CD14-positive monocyte (primary cell): ENCODE results near the gene PLA2G4B. TPM values are rescaled to one million over a fixed set of nuclear protein-coding genes. Genes with fewer than 3 reads are reported as not detected.

Experiments
- DNase-seq, 3 donors: peaks; one replicate each; pipeline ENCODE4 v3.0.0-alpha.2; 2011 to 2022
- H2AFZ ChIP-seq: 2 replicates; pipeline ENCODE4 v1.6.0; 2012; ENCODE audit warnings: mild to moderate bottlenecking, low read depth, low read length, inconsistent platforms; ENCODE audit not compliant: insufficient read depth, poor library complexity, severe bottlenecking
- H3K27ac ChIP-seq, 2 donors: 1 replicate in 1 of 2; 2 replicates in 1 of 2; pipeline ENCODE4 v1.5.1; 2012 to 2013; ENCODE audit warnings: low read length in 2 of 2, control low read depth in 1 of 2, inconsistent platforms in 1 of 2, low read depth in 1 of 2, mild to moderate bottlenecking in 1 of 2
- H3K27me3 ChIP-seq, 2 donors: one replicate each; pipeline versions ENCODE4 v1.6.0 to v1.6.1; 2011 to 2013; ENCODE audit warnings: low read length in 2 of 2; ENCODE audit not compliant: control insufficient read depth in 2 of 2, insufficient read depth in 2 of 2
- H3K36me3 ChIP-seq, 2 donors: replicated peaks in 1 of 2; 1 replicate in 1 of 2; 2 replicates in 1 of 2; pipeline versions ENCODE4 v1.5.1 to v1.6.1; 2012 to 2013; ENCODE audit warnings: low read length in 2 of 2, control low read depth in 1 of 2, inconsistent platforms in 1 of 2, mild to moderate bottlenecking in 1 of 2; ENCODE audit not compliant: insufficient read depth in 2 of 2, control insufficient read depth in 1 of 2
- H3K4me1 ChIP-seq, 2 donors: 1 replicate in 1 of 2; 2 replicates in 1 of 2; pipeline versions ENCODE4 v1.5.1 to v1.6.1; 2012 to 2013; ENCODE audit warnings: low read length in 2 of 2, control low read depth in 1 of 2, inconsistent platforms in 1 of 2, mild to moderate bottlenecking in 1 of 2, moderate library complexity in 1 of 2; ENCODE audit not compliant: insufficient read depth in 2 of 2, control insufficient read depth in 1 of 2
- H3K4me2 ChIP-seq: replicated peaks from 2 replicates; pipeline ENCODE3; 2012; ENCODE audit warnings: low read length, moderate library complexity, mild to moderate bottlenecking; ENCODE audit not compliant: poor library complexity, severe bottlenecking; ENCODE audit errors: extremely low read depth
- H3K4me3 ChIP-seq, 3 experiments: fragments of 200-600 bp in 1 of 3; sonication (generic) in 1 of 3; replicated peaks in 1 of 3; 1 replicate in 2 of 3; 2 replicates in 1 of 3; pipeline ENCODE4 v1.5.1; 2011 to 2013; ENCODE audit warnings: low read length in 3 of 3, mild to moderate bottlenecking in 3 of 3, control low read depth in 2 of 3, low read depth in 2 of 3, inconsistent platforms in 1 of 3, moderate library complexity in 1 of 3
- H3K79me2 ChIP-seq: 2 replicates; pipeline ENCODE4 v1.6.0; 2012; ENCODE audit warnings: mild to moderate bottlenecking, control low read depth, inconsistent platforms, low read length, moderate library complexity; ENCODE audit not compliant: insufficient read depth
- H3K9ac ChIP-seq: 2 replicates; pipeline ENCODE4 v1.6.0; 2017; ENCODE audit warnings: low read length, mild to moderate bottlenecking; ENCODE audit not compliant: insufficient read depth, poor library complexity, severe bottlenecking
- H3K9me3 ChIP-seq, 2 donors: replicated peaks in 1 of 2; 1 replicate in 1 of 2; 2 replicates in 1 of 2; pipeline versions ENCODE4 v1.5.1 to v1.6.1; 2012 to 2013; ENCODE audit warnings: low read length in 2 of 2, control low read depth in 1 of 2; ENCODE audit not compliant: control insufficient read depth in 1 of 2, insufficient read depth in 1 of 2
- H4K20me1 ChIP-seq: 2 replicates; pipeline ENCODE4 v1.6.0; 2012; ENCODE audit warnings: mild to moderate bottlenecking, low read length, control low read depth, moderate library complexity; ENCODE audit not compliant: insufficient read depth
- H3K27ac Mint-ChIP-seq, 7 donors: one replicate each; pipeline ENCODE4 v1.8.0; 2020; ENCODE audit warnings: mild to moderate bottlenecking in 7 of 7, mixed read lengths in 7 of 7, moderate library complexity in 6 of 7, inconsistent platforms in 2 of 7
- H3K27me3 Mint-ChIP-seq, 3 donors: one replicate each; pipeline ENCODE4 v1.8.0; 2021 to 2022; ENCODE audit warnings: low read depth in 3 of 3, mild to moderate bottlenecking in 3 of 3, mixed read lengths in 3 of 3, moderate library complexity in 3 of 3, inconsistent platforms in 1 of 3
- H3K36me3 Mint-ChIP-seq, 2 donors: one replicate each; pipeline ENCODE4 v1.8.0; 2020; ENCODE audit warnings: mixed read lengths in 2 of 2, inconsistent platforms in 1 of 2, mild to moderate bottlenecking in 1 of 2
- H3K4me1 Mint-ChIP-seq: one replicate; pipeline ENCODE4 v1.8.0; 2020; ENCODE audit warnings: mild to moderate bottlenecking, mixed read lengths
- H3K4me3 Mint-ChIP-seq, 2 donors: one replicate each; pipeline ENCODE4 v1.8.0; 2020; ENCODE audit warnings: mild to moderate bottlenecking in 2 of 2, mixed read lengths in 2 of 2, moderate library complexity in 1 of 2
- H3K9me3 Mint-ChIP-seq, 7 donors: one replicate each; pipeline ENCODE4 v1.8.0; 2020 to 2022; ENCODE audit warnings: mixed read lengths in 7 of 7, mild to moderate bottlenecking in 6 of 7, moderate library complexity in 6 of 7, inconsistent platforms in 2 of 7
- CTCF ChIP-seq: fragments of 200-600 bp; IDR thresholded peaks from one replicate; pipeline ENCODE4 v1.8.0; 2022; ENCODE audit warnings: antibody characterized with exemption, mild to moderate bottlenecking
- WGBS: methylation state at CpG from one replicate; pipeline ENCODE4 v1.1.5; 2013; ENCODE audit warnings: missing lambda C conversion rate; ENCODE audit not compliant: insufficient coverage; 5-methylcytosine and 5-hydroxymethylcytosine counted together
- intact Hi-C, 2 donors: fragments of 100-400 bp; cut with micrococcal nuclease; formaldehyde crosslinking; loops; one replicate each; pipeline versions ENCODE4 v1.15.0 to v1.15.1; 2023
- polyA plus RNA-seq, 3 donors: library from polyadenylated mRNA; depleted of rRNA in 1 of 3; unstranded in 2 of 3; stranded (reverse) in 1 of 3; fragments of 300-500 nt in 2 of 3; fragments of >200 nt in 1 of 3; fragmentation: Illumina TruSeq in 2 of 3; gene quantifications; 1 replicate in 2 of 3; 2 replicates in 1 of 3; pipeline ENCODE4 v1.2.3, GENCODE V29; 2012 to 2021

PLA2G4B gene
- polyA plus RNA-seq, 3 donors = 0.31 to 32.1 (median 1.6) TPM

- 100% methylated on average over 2 of the region's 18 CpGs for WGBS
- no peak for DNase-seq
Measured at GRCh38 chr15:41865490-41866055, 26.9 kb downstream of the PLA2G4B start.

GRCh38 chr15:41866263-41866703 is 27.6 kb downstream of the PLA2G4B start:
- Mint-ChIP-seq H3K27me3 (peaks cover 0 to 5% (median 3%) of the 10 kb centered on the region in 3 donors), H3K4me1 (no peaks in the 10 kb centered on the region), H3K4me3 (no peak overlapping the region), H3K36me3 (no peaks in the 10 kb centered on the region), H3K9me3 (no peaks in the 10 kb centered on the region), H3K27ac (no peak overlapping the region)
- no peak overlapping the region for H2AFZ ChIP-seq
- intact Hi-C loops = no loop called here
- 88% methylated on average over 8 of the region's 8 CpGs for WGBS
- H3K9me3 ChIP-seq = no peaks in the 10 kb centered on the region
- no peak overlapping the region for H3K27ac ChIP-seq
- no peak for TF ChIP-seq CTCF
- no peaks in the 10 kb centered on the region for H3K36me3 ChIP-seq
- DNase-seq = no peak
- H3K4me3 ChIP-seq = no peak overlapping the region
- H4K20me1 ChIP-seq = no peaks in the 10 kb centered on the region
- no peaks in the 10 kb centered on the region for H3K4me1 ChIP-seq
- no peak overlapping the region for H3K4me2 ChIP-seq
- H3K9ac ChIP-seq = no peak overlapping the region
- no peaks in the 10 kb centered on the region for H3K79me2 ChIP-seq
- H3K27me3 ChIP-seq = no peaks in the 10 kb centered on the region

More at GRCh38 chr15:41865490-41866055, 26.9 kb downstream of the PLA2G4B start:
- Mint-ChIP-seq H3K4me1 (peaks cover 3% of the 10 kb centered on the region), H3K9me3 (no peaks in the 10 kb centered on the region), H3K27ac (no peak overlapping the region), H3K27me3 (peaks cover 0 to 5% (median 3%) of the 10 kb centered on the region in 3 donors), H3K36me3 (no peaks in the 10 kb centered on the region), H3K4me3 (no peak overlapping the region)
- Histone ChIP-seq H4K20me1 (no peaks in the 10 kb centered on the region), H2AFZ (no peak overlapping the region), H3K9me3 (no peaks in the 10 kb centered on the region), H3K4me2 (no peak overlapping the region), H3K27ac (no peak overlapping the region), H3K27me3 (no peaks in the 10 kb centered on the region), H3K36me3 (no peaks in the 10 kb centered on the region), H3K9ac (no peak overlapping the region), H3K4me3 (no peak overlapping the region), H3K79me2 (no peaks in the 10 kb centered on the region), H3K4me1 (no peaks in the 10 kb centered on the region)
- intact Hi-C loops = no loop called here
- TF ChIP-seq CTCF = no peak
